GM23248 (cell line): ENCODE measurements around the gene NEK4.

ENCODE experiments used
- EZH2 ChIP-seq: fragments of 200-600 bp; sonication (generic); IDR thresholded peaks from 2 replicates; pipeline ENCODE4 v1.6.1; 2018; ENCODE audit warnings: antibody characterized with exemption, mild to moderate bottlenecking; ENCODE audit not compliant: insufficient read depth, poor library complexity, severe bottlenecking
- EZH2phosphoT487 ChIP-seq: fragments of 200-600 bp; sonication (generic); IDR thresholded peaks from 2 replicates; pipeline ENCODE4 v1.6.1; 2018; ENCODE audit warnings: antibody characterized with exemption, moderate library complexity, mild to moderate bottlenecking, low read depth; ENCODE audit not compliant: insufficient read depth

DNA sequence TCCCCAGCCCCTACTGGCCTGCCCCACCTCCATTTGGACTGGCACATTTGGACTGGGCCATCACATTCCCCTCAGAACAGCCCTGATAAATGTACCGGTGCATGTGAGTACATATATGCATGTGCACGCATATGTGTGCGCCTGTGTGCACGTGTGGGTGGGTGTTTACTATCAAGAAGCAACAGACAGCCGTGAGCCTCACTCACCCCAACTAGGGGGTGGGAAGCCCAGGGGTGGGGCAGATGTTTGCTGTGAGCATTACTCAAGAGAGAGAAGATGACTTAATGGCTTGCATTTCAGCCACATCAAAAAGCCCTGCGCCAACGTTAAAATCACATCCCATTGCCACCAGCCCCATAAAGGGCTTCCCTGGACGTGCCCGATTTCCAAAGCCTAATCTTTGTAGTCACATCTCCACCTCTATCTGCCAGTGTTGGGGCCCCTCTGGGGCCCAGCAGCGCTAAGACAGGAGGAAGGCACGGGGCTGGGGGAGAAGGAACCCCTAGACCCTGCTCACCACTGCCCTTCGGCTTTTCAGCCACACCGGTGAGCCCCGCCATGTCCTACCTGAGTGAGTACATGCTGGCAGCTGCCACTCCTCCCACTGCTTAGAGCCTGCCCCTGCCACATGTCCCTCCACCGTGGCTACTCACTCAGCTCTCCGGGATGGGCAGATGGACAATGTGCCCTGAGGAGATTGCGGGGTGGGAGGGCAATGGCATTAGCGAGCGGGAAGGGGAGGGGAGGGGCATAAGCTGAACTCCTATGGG lies 34.7 kb upstream of the NEK4 start:
- no peak for TF ChIP-seq EZH2
- no peak for TF ChIP-seq EZH2phosphoT487
